SH-SY5Y (cell line): ENCODE data around the gene HSFX1.
"Not testable (repeated sequence)": the region's sequence is repeated elsewhere in the genome, so short reads cannot be mapped to it uniquely, and the experiment has no call there.

Source experiments
- GATA2 ChIP-seq: IDR thresholded peaks from 2 replicates; pipeline ENCODE4 v1.6.1; 2011; ENCODE audit warnings: mild to moderate bottlenecking, low read depth, low read length
- GATA3 ChIP-seq: IDR thresholded peaks from 2 replicates; pipeline ENCODE4 v1.6.1; 2011; ENCODE audit warnings: low read depth, mild to moderate bottlenecking, low read length, moderate library complexity

Gene HSFX1, protein sequence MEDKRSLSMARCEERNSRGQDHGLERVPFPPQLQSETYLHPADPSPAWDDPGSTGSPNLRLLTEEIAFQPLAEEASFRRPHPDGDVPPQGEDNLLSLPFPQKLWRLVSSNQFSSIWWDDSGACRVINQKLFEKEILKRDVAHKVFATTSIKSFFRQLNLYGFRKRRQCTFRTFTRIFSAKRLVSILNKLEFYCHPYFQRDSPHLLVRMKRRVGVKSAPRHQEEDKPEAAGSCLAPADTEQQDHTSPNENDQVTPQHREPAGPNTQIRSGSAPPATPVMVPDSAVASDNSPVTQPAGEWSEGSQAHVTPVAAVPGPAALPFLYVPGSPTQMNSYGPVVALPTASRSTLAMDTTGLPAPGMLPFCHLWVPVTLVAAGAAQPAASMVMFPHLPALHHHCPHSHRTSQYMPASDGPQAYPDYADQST

DNA sequence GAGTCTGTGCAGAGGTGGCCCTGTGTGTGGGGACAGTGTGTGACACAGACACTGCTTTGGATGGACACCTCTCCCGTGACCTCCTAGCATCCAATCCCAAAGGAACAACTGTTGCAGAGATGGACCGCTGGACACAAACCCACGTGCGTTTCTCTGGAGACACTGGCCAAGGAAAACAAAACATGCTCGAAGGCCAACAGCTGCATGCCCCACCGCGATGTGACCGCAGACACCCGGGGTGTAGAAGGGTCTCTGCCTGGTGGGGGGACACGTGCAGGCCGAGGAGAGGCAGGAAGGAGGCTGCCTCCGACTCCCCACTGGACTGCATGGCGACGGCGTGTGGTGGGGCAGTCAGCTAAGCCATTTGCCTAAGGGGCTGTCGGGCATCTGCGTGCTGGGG, at the start of gene HSFX1:
HSFX1 (plus strand) TSS at position 301 of the 400 bp plus-strand sequence. CDS start 614 bp downstream, outside the sequence.
- not testable (repeated sequence) for TF ChIP-seq GATA2, GATA3

DNA sequence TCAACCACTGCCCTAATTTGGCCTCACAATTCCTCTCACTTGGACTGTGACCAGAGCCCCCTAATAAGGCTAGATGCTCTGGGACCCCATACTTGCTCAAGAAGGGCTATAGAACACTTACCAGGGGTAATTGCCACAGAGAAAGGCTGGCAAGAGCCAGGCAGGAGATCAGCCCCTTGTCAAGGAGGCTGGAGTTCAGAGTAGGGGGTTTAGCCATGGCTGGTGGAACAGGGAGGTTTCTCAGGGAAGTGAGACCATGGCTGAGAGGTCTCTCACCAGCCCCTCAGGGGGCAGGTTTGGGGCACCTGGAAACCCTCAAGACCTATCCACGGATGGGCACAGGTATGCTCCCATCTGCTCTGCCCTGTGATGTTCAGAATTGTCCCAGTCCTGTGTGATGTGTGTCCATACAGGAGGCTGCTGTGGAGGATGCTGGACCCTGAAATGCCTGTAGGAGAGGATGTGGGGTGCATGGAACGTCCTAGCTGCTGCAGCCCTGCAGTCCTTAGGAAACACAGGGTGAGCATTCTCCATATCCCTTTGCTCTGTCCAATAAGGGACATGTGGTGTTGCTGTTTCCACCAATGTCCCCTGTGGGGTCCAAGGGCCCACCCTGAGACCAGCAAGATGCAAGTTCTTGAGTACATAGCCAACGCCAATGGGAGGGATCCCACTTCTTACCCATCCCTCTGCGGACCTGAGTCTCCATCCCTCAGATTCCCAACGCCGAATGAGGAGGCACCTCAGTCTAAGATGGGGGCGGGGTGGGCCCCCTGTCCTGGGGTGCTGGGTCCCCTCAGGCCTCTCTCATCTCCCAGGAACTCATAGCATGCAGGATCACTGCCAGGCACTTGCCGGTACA, 16.4 kb upstream of the HSFX1 start:
- no peak for TF ChIP-seq GATA2

DNA sequence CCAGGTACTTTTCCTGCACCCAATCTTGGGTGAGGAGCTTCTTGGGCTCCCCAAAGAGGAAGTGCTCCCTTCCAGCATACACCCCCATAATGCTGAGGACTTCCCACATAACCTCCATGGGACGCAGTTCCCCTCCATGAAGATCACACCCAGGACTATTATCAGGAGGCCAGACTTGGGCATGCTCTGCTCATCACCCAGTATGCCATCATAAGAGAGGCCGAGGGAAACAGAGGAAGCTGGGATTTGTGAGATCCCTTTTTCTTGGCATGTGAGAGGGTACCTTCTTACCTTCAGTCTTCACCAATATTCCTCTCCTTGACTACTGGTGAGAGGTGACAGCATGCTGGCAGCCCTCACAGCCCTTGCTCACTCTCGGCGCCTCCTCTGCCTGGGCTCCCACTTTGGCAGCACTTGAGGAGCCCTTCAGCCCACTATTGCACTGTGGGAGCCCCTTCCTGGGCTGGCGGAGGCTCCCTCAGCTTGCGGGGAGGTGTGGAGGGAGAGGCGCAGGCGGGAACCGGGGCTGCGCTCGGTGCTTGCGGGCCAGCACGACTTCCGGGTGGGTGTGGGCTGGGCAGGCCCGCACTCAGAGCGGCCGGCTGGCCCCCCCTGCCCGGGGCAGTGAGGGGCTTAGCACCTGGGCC, 15.7 kb upstream of the HSFX1 start:
- TF ChIP-seq GATA2 (no peak), GATA3 (no peak)

GRCh38 chrX:149759824-149760223, 14.0 kb upstream of the HSFX1 start:
- TF ChIP-seq GATA3 (no peak), GATA2 (no peak)

DNA sequence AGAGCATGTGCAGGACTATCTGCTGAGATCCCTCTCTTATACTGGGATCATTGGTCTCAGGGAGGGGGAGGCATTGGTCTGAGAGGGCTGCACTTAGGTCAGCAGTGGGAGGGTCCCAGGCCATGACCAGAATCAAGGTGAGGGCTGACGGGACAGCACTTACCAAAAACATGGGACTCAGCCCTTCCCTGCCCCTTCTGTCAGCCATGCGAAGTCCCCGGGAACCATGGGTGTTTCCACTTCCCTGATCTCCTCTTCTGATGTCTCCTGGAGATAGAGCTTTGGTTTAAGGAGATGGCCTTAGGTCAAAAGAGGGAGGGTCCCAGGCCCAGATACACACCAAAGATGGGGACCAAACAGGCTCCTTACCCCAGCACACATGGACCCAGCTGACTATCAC, 12.9 kb upstream of the HSFX1 start:
- no peak for TF ChIP-seq GATA3
- TF ChIP-seq GATA2: no peak

DNA sequence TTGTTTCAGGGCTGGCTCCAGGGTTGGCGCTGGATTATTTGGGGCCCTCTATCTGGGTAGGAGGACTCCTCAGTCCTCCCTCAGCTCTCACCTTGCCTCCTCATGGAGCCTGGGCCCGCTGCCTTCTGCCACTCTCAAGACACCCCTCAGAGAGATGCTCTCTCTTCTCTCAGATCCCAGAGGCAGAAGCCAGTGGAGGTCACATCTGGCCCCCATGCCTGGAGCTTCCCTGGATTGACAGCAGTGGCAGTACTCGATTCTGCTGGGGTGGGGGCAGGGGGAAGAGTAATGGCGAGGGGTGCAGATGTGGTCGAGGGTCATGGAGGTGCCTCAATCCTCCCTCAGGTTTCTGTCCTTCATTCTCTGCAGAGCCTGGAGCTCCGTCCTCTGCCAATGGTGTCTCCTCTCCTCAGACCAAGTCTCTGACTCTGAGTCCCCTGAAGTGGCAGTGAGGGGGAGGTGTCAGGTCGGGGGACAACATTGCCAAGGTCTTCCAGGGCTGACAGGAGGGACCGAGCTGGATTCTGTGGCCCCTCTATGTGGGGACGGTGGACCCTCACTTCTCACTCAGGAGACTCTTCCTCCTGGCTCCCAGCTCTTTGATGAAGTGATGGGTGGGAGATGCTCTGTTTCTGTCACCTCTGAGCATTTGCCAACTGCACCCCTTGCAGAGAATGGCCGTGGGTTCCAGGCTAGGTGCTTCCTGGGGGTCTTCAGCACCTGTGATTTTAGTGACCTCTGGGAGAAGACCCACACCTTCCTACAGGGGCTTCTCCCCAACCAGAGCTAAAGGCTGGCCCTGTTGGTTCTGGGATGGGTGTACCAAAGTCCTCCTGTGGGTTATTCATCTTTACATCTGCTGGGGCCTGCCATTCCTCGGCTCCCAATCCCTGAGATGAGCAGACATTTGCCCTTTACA, 10.9 kb upstream of the HSFX1 start:
- TF ChIP-seq GATA2 (no peak), GATA3 (no peak)

GRCh38 chrX:149781727-149782126, 7.9 kb downstream of the HSFX1 start, which contains the start of gene MAGEA9:
TSS of gene MAGEA9 (plus strand) at chrX:149781930. CDS start at chrX:149786211, 4,281 bp downstream.
- TF ChIP-seq GATA3, GATA2: not testable (repeated sequence)

DNA sequence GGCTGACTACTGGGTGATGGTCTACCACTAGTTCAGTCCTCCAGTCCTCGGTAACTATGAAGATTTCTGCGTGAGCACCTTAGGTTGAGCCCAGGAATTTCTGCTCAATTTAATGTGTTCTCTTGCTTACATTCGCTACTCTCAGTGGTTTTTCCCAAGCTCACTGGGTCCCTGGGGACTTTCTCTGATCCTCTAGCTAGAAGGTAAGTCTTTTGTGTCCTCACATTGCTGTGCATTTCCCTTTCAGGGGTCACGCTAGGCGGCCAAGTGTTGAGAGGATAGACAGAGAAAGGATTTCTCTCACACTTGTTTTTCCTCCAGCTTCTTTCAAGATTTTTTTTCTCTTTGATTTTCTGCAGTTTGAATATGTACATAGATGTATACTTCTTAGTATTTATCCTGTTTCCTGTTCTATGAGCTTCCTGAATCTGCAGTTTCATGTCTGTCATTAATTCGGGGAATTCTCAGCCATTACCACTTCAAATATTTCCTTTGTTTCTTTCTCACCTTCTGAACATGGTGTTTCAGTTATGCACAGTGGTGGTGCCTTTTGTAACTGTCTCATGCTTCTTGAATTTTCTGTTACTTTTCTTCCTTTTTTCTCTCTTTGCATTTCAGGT, 25.3 kb downstream of the HSFX1 start:
- TF ChIP-seq GATA2 (no peak), GATA3 (no peak)

DNA sequence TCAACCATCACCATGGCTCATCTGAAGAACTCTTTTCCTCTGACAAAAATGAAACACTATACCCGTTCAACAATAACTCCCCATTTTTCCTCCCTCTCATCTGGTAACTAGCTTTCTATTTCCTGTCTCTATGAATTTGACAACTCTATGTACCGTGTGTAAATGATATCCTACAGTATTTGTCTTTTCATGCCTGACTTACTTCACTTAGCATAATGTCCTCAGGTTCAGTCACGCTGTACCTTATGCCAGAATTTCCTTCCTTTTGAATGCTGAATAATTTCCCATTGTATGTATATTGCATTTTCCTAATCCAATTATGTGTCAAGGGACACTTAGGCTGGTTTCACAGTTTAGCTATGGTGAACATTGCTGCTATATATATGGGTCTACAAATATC, 26.1 kb downstream of the HSFX1 start:
- no peak for TF ChIP-seq GATA3
- no peak for TF ChIP-seq GATA2

DNA sequence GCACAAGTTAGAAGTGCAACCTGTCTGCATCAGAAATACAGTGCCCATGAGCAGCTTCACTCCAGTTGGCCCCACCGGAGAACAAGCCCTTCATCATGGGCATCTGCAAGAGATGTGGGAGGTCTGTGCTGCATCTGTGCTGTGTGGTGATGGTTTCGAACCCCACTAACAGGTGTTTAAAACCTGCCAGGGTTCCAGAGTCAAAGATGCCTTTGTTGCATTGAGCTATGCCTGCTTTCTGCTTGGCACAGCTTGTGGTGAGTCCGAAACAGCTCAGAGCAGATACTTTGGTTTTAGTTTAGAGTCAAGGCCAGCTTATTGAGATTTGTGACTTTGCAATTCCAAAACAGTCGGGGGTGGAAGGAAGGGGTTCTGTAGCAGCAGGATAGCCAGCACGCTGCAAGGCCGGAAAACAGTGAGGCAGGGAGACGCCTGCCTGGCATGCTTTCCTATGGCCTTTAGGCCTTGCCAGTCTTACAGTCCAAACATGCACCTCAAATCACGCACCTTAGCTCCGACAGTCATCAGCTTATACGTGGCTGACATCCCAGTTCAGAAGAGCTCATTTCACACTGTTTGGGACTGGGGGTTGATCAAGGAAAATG, 29.7 kb downstream of the HSFX1 start:
- TF ChIP-seq GATA2: no peak
- TF ChIP-seq GATA3: no peak

DNA sequence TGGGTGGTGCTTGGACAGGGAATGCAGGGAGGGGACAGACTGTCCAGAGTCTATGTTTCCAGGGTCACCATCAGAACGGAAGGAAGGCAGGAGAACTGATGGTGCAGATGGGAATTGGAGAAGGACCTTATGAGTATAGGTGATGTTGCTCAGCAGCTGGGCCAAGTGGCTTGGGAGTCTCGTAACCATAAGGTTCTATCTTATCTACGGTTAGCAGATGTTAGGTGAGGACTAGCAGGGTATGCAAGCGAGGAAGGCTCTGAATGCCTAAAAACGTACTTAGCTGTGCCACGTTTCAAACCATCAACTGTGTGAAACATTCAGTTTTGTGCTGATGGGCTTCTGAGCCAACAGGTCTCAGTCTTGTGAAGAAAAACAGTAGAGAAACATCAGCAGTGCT, 30.2 kb downstream of the HSFX1 start:
- TF ChIP-seq GATA3 (no peak), GATA2 (no peak)

DNA sequence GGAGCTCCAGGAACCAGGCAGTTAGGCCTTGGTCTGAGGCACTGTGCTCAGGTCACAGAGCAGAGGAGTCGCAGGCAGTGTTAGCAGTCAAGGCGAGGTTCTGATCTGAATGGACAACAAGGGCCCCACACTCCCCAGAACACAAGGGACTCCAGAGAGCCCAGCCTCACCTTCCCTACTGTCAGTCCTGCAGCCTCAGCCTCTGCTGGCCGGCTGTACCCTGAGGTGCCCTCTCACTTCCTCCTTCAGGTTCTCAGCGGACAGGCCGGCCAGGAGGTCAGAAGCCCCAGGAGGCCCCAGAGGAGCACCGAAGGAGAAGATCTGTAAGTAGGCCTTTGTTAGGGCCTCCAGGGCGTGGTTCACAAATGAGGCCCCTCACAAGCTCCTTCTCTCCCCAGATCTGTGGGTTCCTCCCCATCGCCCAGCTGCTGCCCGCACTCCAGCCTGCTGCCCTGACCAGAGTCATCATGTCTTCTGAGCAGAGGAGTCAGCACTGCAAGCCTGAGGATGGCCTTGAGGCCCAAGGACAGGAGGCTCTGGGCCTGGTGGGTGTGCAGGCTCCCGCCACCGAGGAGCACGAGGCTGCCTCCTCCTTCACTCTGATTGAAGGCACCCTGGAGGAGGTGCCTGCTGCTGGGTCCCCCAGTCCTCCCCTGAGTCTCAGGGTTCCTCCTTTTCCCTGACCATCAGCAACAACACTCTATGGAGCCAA, 34.0 kb downstream of the HSFX1 start:
- TF ChIP-seq GATA2: no peak
- TF ChIP-seq GATA3: no peak
